Body of pancreas (tissue), 4 donors: ENCODE measurements around the gene CYP19A1.

Source experiments
- CTCF ChIP-seq, 7 experiments: fragments of 450-650 bp in 4 of 7; fragments of 200-600 bp in 3 of 7; sonication (generic) in 3 of 7; IDR thresholded peaks; one replicate each; pipeline ENCODE4 v1.5.1; 2016 to 2019; ENCODE audit warnings: antibody characterized with exemption in 7 of 7
- POLR2A ChIP-seq, 3 donors: fragments of 450-650 bp; IDR thresholded peaks; one replicate each; pipeline ENCODE4 v1.6.1; 2016; ENCODE audit warnings: antibody characterized with exemption in 3 of 3, mild to moderate bottlenecking in 2 of 3

GRCh38 chr15:51263116-51263515 is 75.3 kb downstream of the CYP19A1 start:
- TF ChIP-seq CTCF (IDR thresholded peaks at IDR 0.05) = no peak
- TF ChIP-seq POLR2A (IDR thresholded peaks at IDR 0.05) = no peak
